GM18499 (cell line): ENCODE results near the gene ANOS1.

Experiments
- ATAC-seq: cut with Tn5 transposase; IDR thresholded peaks from one replicate; pipeline ENCODE4 v1.9.1; 2021; ENCODE audit warnings: moderate number of reproducible peaks; ENCODE audit not compliant: insufficient read depth, unreplicated experiment

The ANOS1 gene

DNA sequence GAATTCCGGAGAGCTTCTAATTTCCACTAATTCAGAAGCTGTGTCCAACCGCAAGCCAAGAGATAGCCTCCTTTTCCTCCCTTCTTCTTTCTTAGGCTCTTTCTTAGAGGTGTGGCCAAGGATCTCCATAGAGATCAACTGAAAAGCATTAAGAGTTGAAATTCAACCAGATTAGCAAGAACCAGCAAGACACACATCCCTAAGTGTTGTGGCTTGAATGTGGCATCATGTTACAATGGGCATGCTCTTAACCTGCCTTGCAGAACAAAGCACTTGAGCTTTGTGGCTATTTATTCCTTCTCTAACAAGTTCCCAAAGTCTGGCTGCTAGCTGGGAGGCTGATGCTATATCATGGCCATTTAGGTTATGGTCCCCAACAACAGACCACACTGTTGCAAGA, 10.4 kb downstream of the ANOS1 start:
- ATAC-seq = no peak

GRCh38 chrX:8720136-8720535, 11.8 kb downstream of the ANOS1 start:
- ATAC-seq = no peak

DNA sequence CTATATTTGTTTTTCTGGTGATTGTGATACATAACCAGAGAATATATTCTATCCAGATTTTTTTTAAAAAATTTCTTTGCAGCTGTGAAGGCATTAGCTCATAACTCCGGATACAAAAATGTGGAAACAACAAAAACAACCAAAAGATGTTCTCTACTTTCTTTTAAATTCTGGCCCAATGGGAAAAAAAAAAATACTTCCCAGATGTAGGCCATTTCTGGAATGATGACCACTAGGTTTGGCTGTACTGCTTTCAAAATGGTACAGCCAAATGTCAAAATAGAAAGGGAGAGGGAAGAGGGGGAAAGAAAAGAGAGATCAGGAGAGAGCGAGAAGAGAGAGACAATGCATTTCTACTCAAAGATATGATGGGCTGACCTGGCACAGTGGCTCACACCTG, 14.6 kb downstream of the ANOS1 start:
- no peak for ATAC-seq

GRCh38 chrX:8714164-8714563, 17.8 kb downstream of the ANOS1 start:
- ATAC-seq = no peak

DNA sequence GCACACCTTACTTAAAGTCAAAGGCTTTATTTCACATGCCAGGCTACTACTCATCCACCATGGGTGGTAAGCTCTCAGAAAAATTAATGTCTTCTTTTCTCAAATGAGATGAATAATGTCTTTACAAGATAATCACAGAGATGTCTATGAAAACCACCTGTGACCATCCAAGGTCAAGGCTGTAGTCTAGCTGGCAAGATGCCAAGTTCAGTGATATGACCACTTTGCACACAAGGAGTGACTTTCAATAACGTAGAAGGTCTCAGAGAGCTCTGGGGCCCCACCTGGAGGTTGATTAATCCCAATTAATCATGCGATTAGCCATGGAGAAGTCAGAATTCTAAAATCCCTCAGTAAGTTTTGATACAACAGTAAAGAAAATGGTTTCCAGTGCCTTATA, 20.5 kb downstream of the ANOS1 start:
- no peak for ATAC-seq

DNA sequence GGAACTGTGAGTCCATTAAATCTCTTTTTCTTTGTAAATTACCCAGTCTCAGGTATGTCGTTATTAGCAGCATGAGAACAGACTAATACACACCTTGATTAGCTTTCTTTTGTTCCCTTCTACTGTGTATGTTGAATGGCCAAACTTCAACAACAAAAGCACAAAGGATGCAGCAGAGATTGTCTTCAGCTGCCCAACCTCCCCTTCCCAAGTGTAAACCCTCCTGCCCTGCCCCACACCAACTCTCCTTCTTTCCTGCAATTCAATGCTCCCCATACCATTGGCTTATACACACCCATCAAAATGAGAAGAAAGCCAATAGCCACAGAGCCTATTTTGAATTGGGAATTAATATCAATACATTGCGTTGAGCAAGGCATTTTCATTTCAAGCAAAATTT, 27.8 kb downstream of the ANOS1 start:
- no peak for ATAC-seq

GRCh38 chrX:8692871-8693270, 39.1 kb downstream of the ANOS1 start:
- ATAC-seq = no peak

GRCh38 chrX:8689473-8689872, 42.5 kb downstream of the ANOS1 start:
- ATAC-seq = no peak

DNA sequence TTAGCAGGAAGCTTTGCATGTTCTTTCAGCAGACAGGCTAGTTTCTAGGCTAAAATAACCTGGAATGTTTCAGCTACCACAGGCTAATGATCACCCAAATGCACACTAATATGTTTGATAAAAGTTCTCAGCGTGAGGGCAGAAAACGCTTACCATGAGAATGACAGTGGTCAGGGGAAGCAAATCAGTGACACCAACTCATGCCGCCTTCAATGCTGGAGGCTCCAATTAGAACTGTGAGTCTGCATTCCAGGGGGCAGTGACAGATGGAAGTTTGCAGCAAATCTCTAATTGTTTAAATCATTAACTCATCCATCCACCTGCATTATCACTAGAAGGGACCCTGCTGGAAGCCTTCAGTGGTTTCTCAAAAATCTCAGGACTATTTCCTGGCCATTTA, 43.2 kb downstream of the ANOS1 start:
- ATAC-seq = no peak

DNA sequence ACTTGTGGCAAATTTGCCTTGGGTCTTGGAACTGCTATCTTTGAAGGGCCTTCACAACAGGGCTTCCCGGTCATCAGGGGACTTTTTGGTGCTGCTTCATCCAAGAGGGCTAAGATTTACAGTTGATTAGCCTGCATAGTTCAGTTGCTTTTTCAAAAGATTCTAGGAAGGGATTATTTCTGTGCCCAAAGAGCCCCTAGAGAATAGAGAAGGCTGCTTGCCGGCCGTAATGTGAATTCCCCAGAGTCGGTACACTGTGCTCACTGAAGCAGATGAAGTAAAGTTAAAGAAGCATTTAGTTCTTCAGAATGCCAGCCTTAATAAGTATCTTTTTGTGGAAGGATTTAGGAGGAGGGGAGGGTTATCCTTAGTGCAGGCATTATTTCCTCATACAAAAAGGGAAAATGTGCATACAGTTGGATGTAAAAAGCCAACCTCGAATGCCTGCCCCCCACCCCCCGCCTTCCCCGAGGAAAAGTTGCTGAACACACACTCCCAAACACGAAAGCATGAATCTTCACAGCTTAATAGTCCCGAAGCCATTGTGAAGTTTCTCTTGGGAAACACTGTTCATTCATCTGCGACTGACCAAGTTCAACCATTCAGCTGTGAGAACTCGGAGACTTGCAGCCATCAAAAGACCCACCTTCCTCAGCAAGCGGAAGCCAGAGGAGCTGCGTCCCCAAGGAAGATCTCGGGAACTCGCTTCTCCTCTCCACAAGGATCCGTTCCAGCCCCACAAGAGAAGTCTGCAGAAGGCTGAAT, 47.6 kb downstream of the ANOS1 start:
- ATAC-seq = no peak

DNA sequence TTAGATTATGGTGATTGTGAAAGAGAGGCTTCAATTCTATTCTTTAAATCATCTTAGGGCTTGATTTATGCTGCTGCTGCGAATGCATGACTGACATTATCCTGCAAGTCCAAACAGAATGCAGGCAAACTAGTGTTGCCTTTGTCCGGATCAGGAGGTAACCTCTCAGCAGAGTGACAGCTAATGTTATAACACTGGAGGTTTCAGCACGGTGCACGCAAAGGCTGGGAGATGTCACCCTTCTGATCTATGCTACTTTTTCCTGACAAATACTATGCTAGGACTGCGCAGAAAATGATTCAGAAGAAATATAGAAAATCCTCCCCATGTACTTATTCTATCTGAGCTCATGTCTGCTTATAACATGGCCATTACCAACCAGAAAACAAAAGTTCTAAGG, 48.2 kb downstream of the ANOS1 start:
- no peak for ATAC-seq

DNA sequence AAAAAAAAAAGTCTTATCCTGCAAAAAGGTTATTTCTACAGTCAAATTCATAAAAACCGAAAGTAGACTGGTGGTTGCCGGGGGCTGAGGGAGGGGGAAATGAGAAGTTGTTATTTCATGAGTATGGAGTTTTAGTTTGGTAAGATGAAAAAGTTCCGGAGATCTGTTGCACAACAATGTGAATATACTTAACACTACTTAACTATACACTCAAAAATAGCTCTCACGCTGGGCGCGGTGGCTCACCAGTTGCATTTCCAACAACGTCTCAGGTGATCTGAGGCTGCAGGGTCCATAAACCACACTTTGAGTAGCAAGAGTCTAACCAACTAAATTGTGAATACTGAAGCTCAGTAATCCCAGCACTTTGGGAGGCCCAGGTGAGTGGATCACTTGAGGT, 52.4 kb downstream of the ANOS1 start:
- ATAC-seq = no peak

GRCh38 chrX:8675006-8675630, 56.8 kb downstream of the ANOS1 start:
- no peak for ATAC-seq

DNA sequence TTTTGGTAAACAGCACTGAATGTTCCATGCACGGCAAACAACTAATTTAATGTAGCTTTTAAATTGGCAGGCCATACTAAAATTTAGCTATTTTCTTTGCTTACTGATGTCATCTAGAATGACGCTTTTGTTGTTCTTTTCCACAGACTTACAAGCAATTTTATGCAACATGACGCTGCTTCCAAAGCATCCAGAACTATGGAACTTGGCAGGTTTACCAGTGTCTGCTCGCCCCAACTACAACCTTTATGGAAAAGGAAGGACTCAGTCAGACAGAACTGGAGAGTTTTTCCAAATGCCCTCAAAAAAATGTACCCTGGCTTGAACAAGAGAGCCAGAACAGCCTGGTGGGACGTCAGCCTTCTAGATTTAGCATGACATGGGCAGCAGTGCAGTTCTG, 58.7 kb downstream of the ANOS1 start:
- no peak for ATAC-seq

- no peak for ATAC-seq
Measured at GRCh38 chrX:8672176-8672575, 59.8 kb downstream of the ANOS1 start.

- no peak for ATAC-seq
Measured at GRCh38 chrX:8668813-8669212, 63.1 kb downstream of the ANOS1 start.

DNA sequence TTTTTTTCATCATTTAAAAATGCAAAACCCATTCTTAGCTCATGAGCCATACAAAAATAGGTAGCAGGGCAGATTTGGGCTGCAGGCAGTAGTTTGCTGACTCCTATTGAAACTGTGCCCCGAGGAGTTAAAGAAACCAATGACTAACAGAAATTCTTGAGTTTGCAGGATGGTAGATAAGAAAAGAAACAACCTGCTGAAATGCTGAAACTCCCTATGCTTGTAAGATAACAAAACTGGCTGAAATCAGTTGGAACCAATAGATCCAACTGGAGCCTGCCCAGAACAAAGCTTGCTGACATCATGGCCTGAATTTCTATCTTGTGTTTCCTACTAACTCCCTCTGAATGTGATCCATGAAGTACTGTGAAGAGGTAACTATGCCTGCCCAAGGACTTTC, 68.6 kb downstream of the ANOS1 start:
- ATAC-seq = no peak

DNA sequence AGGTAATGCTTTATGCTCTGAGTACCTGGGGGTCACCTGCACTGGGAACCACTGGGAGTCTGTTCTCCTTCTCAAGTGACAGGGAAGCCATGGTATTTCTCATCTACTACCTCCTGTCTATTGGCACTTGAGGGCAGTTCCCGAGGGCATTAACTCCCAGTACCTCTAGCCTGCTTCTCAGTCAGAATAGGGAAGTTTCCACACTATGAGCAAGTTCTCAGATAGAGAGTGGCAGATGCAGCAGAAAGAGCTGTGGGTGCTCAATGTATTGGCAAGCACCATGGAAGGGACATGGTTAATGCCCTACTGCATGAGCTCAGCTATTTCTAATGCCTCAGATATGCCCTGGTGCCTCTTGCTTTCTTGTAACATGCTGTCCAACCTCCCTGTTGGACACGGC, 74.1 kb downstream of the ANOS1 start:
- no peak for ATAC-seq

- ATAC-seq = no peak
Measured at GRCh38 chrX:8653956-8654355, 78.0 kb downstream of the ANOS1 start.

DNA sequence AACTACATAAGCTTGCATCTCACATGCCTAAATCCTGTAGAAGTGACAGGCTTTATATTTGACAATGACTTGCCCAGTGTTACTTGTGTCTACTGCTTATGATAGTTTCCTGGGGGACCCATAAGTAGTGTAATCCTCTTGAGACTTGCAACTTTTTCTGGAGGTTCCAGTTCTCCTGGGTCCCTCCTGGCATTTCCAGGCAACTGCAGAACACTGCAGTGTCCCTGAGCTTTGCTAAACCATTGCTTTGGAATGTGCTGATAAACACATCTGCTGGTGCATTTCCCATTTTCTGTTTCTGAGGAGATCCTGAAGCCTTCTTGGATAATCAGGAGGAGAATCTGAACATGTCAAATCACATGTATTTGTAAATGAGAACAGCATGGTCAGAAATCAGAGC, 82.0 kb downstream of the ANOS1 start:
- ATAC-seq = no peak

DNA sequence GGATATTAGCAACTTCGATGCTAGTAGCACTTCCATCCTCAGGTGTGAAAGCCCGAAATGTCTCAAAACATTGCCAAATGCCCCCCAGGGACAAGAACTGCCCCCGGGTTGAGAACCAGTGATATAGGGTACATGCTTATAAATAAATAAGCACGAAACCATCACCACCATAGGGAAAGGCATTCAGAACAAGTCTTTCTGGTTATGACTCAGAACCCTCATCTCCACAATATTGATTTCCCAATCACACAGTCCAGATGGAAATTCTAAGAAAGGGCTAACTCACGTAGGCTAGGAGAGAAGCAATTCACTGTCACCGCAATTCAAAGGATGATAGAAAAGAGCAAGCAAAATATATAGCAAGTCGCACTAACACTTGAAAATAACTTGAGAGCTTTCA, 84.8 kb downstream of the ANOS1 start:
- ATAC-seq = no peak

DNA sequence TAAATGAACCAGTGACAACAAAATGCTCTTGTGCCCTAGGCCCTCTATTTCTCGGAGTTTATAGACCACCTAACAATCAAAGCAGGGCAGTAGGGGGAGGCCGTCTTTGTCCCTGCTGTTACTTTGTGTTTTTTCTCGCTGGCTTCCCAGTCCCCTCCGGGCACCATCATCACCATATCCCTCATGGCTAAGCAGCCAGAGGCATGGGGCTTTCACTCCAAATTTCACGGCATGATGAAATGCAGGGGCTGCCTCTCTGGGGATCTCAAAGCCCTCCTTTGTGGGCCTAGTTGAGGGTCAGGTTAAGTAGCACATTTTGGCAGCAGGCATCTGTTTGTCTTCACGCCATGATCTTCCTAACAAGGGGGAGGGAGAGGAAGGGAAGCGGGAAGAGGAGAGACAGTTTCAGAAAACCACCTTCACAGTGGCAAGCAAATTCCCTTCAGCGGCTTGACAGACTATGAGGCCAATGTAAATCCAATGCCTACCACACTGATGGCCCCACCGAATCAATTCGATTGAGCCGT, 91.9 kb downstream of the ANOS1 start:
- ATAC-seq = no peak
